ENCODE data around the gene NFE2L2.

- TF ChIP-seq CTCF (conservative IDR thresholded peaks at IDR 0.05; ENCODE audit: low read length) (no peak), EZH2phosphoT487 (IDR thresholded peaks at IDR 0.05; ENCODE audit: borderline replicate concordance) (no peak)
Measured at GRCh38 chr2:177291701-177292100, 27.2 kb upstream of the NFE2L2 start.

All from Loucy (cell line).